Activated CD8-positive, alpha-beta T cell treated with anti-CD3 and anti-CD28 coated beads, Interleukin-2, amount 10 ng/mL, durations not matched to agents 7 days and 5 days (primary cell): ENCODE measurements around the gene BICD2. TPM values are rescaled to one million over a fixed set of nuclear protein-coding genes. Genes with fewer than 3 reads are reported as not detected.

ENCODE experiments used
- ATAC-seq: fragments of 150-1000 bp; cut with Tn5 transposase; one replicate; pipeline ENCODE4 v1.10.0; 2021; ENCODE audit warnings: moderate library complexity
- CTCF ChIA-PET: fragments of 350-600 bp; sonication (Branson Sonifier 250); formaldehyde crosslinking; loops from one replicate; lab custom pipeline; 2021; ENCODE audit warnings: antibody characterized with exemption; lab: Charles Lee
- POLR2A ChIA-PET: fragments of 350-600 bp; sonication (Branson Sonifier 250); formaldehyde crosslinking; loops from one replicate; lab custom pipeline; 2021; ENCODE audit warnings: antibody characterized with exemption; lab: Charles Lee
- DNase-seq: peaks from one replicate; pipeline ENCODE4 v3.0.0-alpha.2; 2020
- H3K27ac Mint-ChIP-seq: one replicate; pipeline ENCODE4 v1.8.0; 2021; ENCODE audit warnings: mild to moderate bottlenecking, mixed read lengths
- H3K27me3 Mint-ChIP-seq: one replicate; pipeline ENCODE4 v1.8.0; 2021; ENCODE audit warnings: low read depth, mixed read lengths
- H3K36me3 Mint-ChIP-seq: one replicate; pipeline ENCODE4 v1.8.0; 2021; ENCODE audit warnings: low read depth, mixed read lengths
- H3K4me1 Mint-ChIP-seq: one replicate; pipeline ENCODE4 v1.8.0; 2021; ENCODE audit warnings: low read depth, mixed read lengths
- H3K4me3 Mint-ChIP-seq: one replicate; pipeline ENCODE4 v1.8.0; 2021; ENCODE audit warnings: mild to moderate bottlenecking, mixed read lengths
- H3K9me3 Mint-ChIP-seq: one replicate; pipeline ENCODE4 v1.8.0; 2022; ENCODE audit warnings: mixed read lengths; ENCODE audit not compliant: insufficient read depth
- total RNA-seq, 2 experiments: library from RNA; stranded (reverse); gene quantifications; one replicate each; pipeline ENCODE4 v1.2.3, GENCODE V29; 2021

Gene BICD2
- total RNA-seq, 2 experiments from 2014 or later: 31.9 to 32.5 TPM

- no peak for DNase-seq
- H3K27me3 Mint-ChIP-seq: no peaks in the 10 kb centered on the region
- ATAC-seq: no peak
- ChIA-PET CTCF (interaction anchor here (1.4 kb wide), 1 partner anchor 19 kb away, joined by 3 read pairs; no protein-coding TSS in a partner anchor), POLR2A (no interaction called here)
- peaks cover 29% of the 10 kb centered on the region for H3K4me1 Mint-ChIP-seq
- H3K4me3 Mint-ChIP-seq: no peak overlapping the region
- H3K27ac Mint-ChIP-seq: no peak overlapping the region
- H3K36me3 Mint-ChIP-seq: peaks cover 2% of the 10 kb centered on the region
- H3K9me3 Mint-ChIP-seq: no peaks in the 10 kb centered on the region
These were observed 29.6 kb downstream of the BICD2 start for GRCh38 chr9:92734931-92735635.

- Mint-ChIP-seq H3K27me3 (no peaks in the 10 kb centered on the region), H3K4me3 (no peak overlapping the region), H3K27ac (no peak overlapping the region), H3K9me3 (no peaks in the 10 kb centered on the region), H3K36me3 (peaks cover 9% of the 10 kb centered on the region), H3K4me1 (peaks cover 28% of the 10 kb centered on the region)
- DNase-seq (no peak), ATAC-seq (no peak)
- POLR2A ChIA-PET: no interaction called here
- CTCF ChIA-PET: interaction anchor here (1.5 kb wide), 1 partner anchor 60 kb away, joined by 3 read pairs; no protein-coding TSS in a partner anchor
These were observed 33.7 kb downstream of the BICD2 start for GRCh38 chr9:92730897-92731296.

- Mint-ChIP-seq H3K27ac (no peak overlapping the region), H3K9me3 (no peaks in the 10 kb centered on the region), H3K36me3 (peaks cover 9% of the 10 kb centered on the region), H3K4me3 (no peak overlapping the region), H3K4me1 (peaks cover 22% of the 10 kb centered on the region), H3K27me3 (no peaks in the 10 kb centered on the region)
- no peak for DNase-seq
- ChIA-PET POLR2A (no interaction called here), CTCF (interaction anchor here (1.5 kb wide), 1 partner anchor 61 kb away, joined by 3 read pairs; no protein-coding TSS in a partner anchor)
- no peak for ATAC-seq
These were observed 34.9 kb downstream of the BICD2 start for GRCh38 chr9:92729735-92730155.

- no peak for ATAC-seq
These were observed 35.5 kb downstream of the BICD2 start for GRCh38 chr9:92728831-92729734.

GRCh38 chr9:92727716-92728700, 36.6 kb downstream of the BICD2 start:
- ATAC-seq: no peak
- no peak for DNase-seq
- Mint-ChIP-seq H3K27me3 (no peaks in the 10 kb centered on the region), H3K9me3 (no peaks in the 10 kb centered on the region), H3K36me3 (peaks cover 9% of the 10 kb centered on the region), H3K27ac (peak overlapping the region; percentile 67), H3K4me3 (no peak overlapping the region), H3K4me1 (peaks cover 22% of the 10 kb centered on the region)
- CTCF ChIA-PET: interaction anchor here (0.6 kb wide), 1 partner anchor 320 kb away, joined by 3 read pairs; no protein-coding TSS in a partner anchor
- POLR2A ChIA-PET: no interaction called here

More at GRCh38 chr9:92728831-92729734, 35.5 kb downstream of the BICD2 start:
- no peaks in the 10 kb centered on the region for H3K9me3 Mint-ChIP-seq
- H3K4me3 Mint-ChIP-seq: no peak overlapping the region
- H3K27ac Mint-ChIP-seq: no peak overlapping the region
- no peak for DNase-seq
- H3K36me3 Mint-ChIP-seq: peaks cover 9% of the 10 kb centered on the region
- no peaks in the 10 kb centered on the region for H3K27me3 Mint-ChIP-seq
- POLR2A ChIA-PET: no interaction called here
- CTCF ChIA-PET: interaction anchor here (0.6 to 1.5 kb wide), 2 partner anchors 62 to 321 kb away, joined by 3 read pairs; no protein-coding TSS in a partner anchor
- H3K4me1 Mint-ChIP-seq: peaks cover 22% of the 10 kb centered on the region

- Mint-ChIP-seq H3K27me3 (no peaks in the 10 kb centered on the region), H3K9me3 (no peaks in the 10 kb centered on the region), H3K27ac (peak overlapping the region; percentile 67), H3K36me3 (peaks cover 9% of the 10 kb centered on the region), H3K4me1 (peaks cover 23% of the 10 kb centered on the region), H3K4me3 (no peak overlapping the region)
- DNase-seq (no peak), ATAC-seq (no peak)
- POLR2A ChIA-PET: no interaction called here
- CTCF ChIA-PET: interaction anchor here (1.0 kb wide), 1 partner anchor 10 kb away, joined by 3 read pairs; no protein-coding TSS in a partner anchor
These were observed 37.5 kb downstream of the BICD2 start for GRCh38 chr9:92726971-92727715.

GRCh38 chr9:92726348-92726747, 38.3 kb downstream of the BICD2 start:
- Mint-ChIP-seq H3K36me3 (peaks cover 14% of the 10 kb centered on the region), H3K4me1 (peaks cover 25% of the 10 kb centered on the region), H3K27me3 (no peaks in the 10 kb centered on the region), H3K27ac (peak overlapping the region; percentile 61), H3K4me3 (no peak overlapping the region), H3K9me3 (no peaks in the 10 kb centered on the region)
- no peak for ATAC-seq
- DNase-seq: no peak
- POLR2A ChIA-PET: no interaction called here
- CTCF ChIA-PET: interaction anchor here (0.9 to 1.0 kb wide), 3 partner anchors 9 to 65 kb away, joined by 3 to 4 read pairs (median 3); no protein-coding TSS in a partner anchor

GRCh38 chr9:92725766-92726165, 38.9 kb downstream of the BICD2 start:
- POLR2A ChIA-PET: no interaction called here
- no peak for ATAC-seq

GRCh38 chr9:92725266-92725545, 39.4 kb downstream of the BICD2 start:
- ChIA-PET CTCF (interaction anchor here (1.0 kb wide), 1 partner anchor 8 kb away, joined by 4 read pairs; no protein-coding TSS in a partner anchor), POLR2A (no interaction called here)
- Mint-ChIP-seq H3K4me1 (peaks cover 28% of the 10 kb centered on the region), H3K36me3 (peaks cover 18% of the 10 kb centered on the region), H3K27ac (peak overlapping the region; percentile 15), H3K9me3 (no peaks in the 10 kb centered on the region), H3K27me3 (no peaks in the 10 kb centered on the region), H3K4me3 (no peak overlapping the region)
- no peak for DNase-seq
- no peak for ATAC-seq

More at GRCh38 chr9:92725766-92726165, 38.9 kb downstream of the BICD2 start:
- Mint-ChIP-seq H3K4me1 (peaks cover 28% of the 10 kb centered on the region), H3K36me3 (peaks cover 14% of the 10 kb centered on the region), H3K4me3 (no peak overlapping the region), H3K9me3 (no peaks in the 10 kb centered on the region), H3K27me3 (no peaks in the 10 kb centered on the region), H3K27ac (no peak overlapping the region)
- no peak for DNase-seq
- CTCF ChIA-PET: interaction anchor here (0.9 to 1.0 kb wide), 2 partner anchors 9 to 65 kb away, joined by 3 to 4 read pairs; no protein-coding TSS in a partner anchor

GRCh38 chr9:92724528-92725265, 39.9 kb downstream of the BICD2 start:
- no peak overlapping the region for H3K4me3 Mint-ChIP-seq
- ChIA-PET CTCF (no interaction called here), POLR2A (no interaction called here)
- ATAC-seq: no peak
- peak overlapping the region; percentile 16 for H3K27ac Mint-ChIP-seq
- H3K36me3 Mint-ChIP-seq: peaks cover 22% of the 10 kb centered on the region
- H3K9me3 Mint-ChIP-seq: no peaks in the 10 kb centered on the region
- DNase-seq: no peak
- no peaks in the 10 kb centered on the region for H3K27me3 Mint-ChIP-seq
- peaks cover 28% of the 10 kb centered on the region for H3K4me1 Mint-ChIP-seq
